Measurements from ENCODE around the gene PAPPA.

DNA sequence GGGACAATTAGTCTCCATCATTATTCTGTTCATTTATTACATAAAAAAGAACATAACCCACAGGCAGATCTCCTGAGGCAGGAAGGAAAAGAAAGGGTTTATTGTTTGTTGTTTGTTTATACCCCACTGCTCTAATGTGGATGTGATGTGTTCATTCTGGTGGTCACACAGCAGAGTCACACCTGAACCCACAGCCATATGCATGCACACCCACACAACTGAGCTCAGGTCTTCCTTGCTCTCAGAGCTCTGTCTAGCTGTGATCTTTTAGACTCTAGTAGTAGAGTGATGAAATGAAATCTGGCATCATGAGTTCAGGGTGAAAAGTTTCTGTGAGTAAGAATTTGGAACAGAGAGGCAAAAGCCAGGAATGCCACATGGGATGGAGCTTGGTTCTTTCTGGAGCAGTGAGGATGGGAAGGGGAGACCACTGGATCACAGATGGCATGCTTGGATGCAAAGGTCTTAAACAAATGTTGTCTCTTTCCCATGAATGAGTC is 227.0 kb downstream of the PAPPA start:
- TF ChIP-seq, protein P1, sequence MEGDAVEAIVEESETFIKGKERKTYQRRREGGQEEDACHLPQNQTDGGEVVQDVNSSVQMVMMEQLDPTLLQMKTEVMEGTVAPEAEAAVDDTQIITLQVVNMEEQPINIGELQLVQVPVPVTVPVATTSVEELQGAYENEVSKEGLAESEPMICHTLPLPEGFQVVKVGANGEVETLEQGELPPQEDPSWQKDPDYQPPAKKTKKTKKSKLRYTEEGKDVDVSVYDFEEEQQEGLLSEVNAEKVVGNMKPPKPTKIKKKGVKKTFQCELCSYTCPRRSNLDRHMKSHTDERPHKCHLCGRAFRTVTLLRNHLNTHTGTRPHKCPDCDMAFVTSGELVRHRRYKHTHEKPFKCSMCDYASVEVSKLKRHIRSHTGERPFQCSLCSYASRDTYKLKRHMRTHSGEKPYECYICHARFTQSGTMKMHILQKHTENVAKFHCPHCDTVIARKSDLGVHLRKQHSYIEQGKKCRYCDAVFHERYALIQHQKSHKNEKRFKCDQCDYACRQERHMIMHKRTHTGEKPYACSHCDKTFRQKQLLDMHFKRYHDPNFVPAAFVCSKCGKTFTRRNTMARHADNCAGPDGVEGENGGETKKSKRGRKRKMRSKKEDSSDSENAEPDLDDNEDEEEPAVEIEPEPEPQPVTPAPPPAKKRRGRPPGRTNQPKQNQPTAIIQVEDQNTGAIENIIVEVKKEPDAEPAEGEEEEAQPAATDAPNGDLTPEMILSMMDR (IDR thresholded peaks at IDR 0.05), result no peak
- TF ChIP-seq POLR2A (IDR thresholded peaks at IDR 0.05; ENCODE audit: low read depth), result no peak

Data from esophagus muscularis mucosa (tissue), 3 donors.